Skin epidermis (tissue), 12 donors: Measurements from ENCODE around the gene TTYH3.

Source experiments
- H3K27ac ChIP-seq, 21 experiments: fragments of 200-600 bp; sonication (generic) in 11 of 21; one replicate each; pipeline ENCODE4 v1.5.0; 2020; ENCODE audit warnings: mild to moderate bottlenecking in 3 of 21, inconsistent platforms in 2 of 21, moderate library complexity in 2 of 21
- H3K4me3 ChIP-seq, 7 experiments: fragments of 200-600 bp; sonication (generic) in 2 of 7; one replicate each; pipeline ENCODE4 v1.5.0; 2020; ENCODE audit warnings: inconsistent platforms in 2 of 7, mild to moderate bottlenecking in 2 of 7, moderate library complexity in 1 of 7

The TTYH3 gene

GRCh38 chr7:2644220-2644561 is 12.4 kb downstream of the TTYH3 start:
- Histone ChIP-seq H3K4me3 (no peak overlapping the region), H3K27ac (peak overlapping the region in 6 of 21 experiments; percentile 17 to 76 (median 68))

- no peak overlapping the region for H3K4me3 ChIP-seq
- peak overlapping the region in 9 of 21 experiments; percentile 25 to 76 (median 63) for H3K27ac ChIP-seq
Measured at GRCh38 chr7:2644562-2645273, 12.9 kb downstream of the TTYH3 start.

GRCh38 chr7:2645274-2645868 is 13.6 kb downstream of the TTYH3 start:
- peak overlapping the region in 10 of 21 experiments; percentile 4 to 76 (median 60) for H3K27ac ChIP-seq

GRCh38 chr7:2646336-2646679 is 14.5 kb downstream of the TTYH3 start:
- no peak overlapping the region for H3K4me3 ChIP-seq
- peak overlapping the region in 1 of 21 experiments; percentile 76 for H3K27ac ChIP-seq

More at GRCh38 chr7:2645274-2645868, 13.6 kb downstream of the TTYH3 start:
- H3K4me3 ChIP-seq, result no peak overlapping the region

- no peak overlapping the region for H3K4me3 ChIP-seq
- peak overlapping the region in 1 of 21 experiments; percentile 76 for H3K27ac ChIP-seq
Measured at GRCh38 chr7:2646680-2647571, 15.1 kb downstream of the TTYH3 start.

- no peak overlapping the region for H3K27ac ChIP-seq
- no peak overlapping the region for H3K4me3 ChIP-seq
Measured at GRCh38 chr7:2647594-2648172, 15.9 kb downstream of the TTYH3 start.

GRCh38 chr7:2649139-2649838 is 17.5 kb downstream of the TTYH3 start:
- no peak overlapping the region for H3K27ac ChIP-seq
- H3K4me3 ChIP-seq, result no peak overlapping the region

- Histone ChIP-seq H3K27ac (no peak overlapping the region), H3K4me3 (no peak overlapping the region)
Measured at GRCh38 chr7:2649991-2650390, 18.2 kb downstream of the TTYH3 start.

GRCh38 chr7:2650451-2650850 is 18.7 kb downstream of the TTYH3 start:
- H3K4me3 ChIP-seq, result no peak overlapping the region
- H3K27ac ChIP-seq, result no peak overlapping the region

- H3K27ac ChIP-seq, result no peak overlapping the region
- H3K4me3 ChIP-seq, result no peak overlapping the region
Measured at GRCh38 chr7:2651336-2651735, 19.6 kb downstream of the TTYH3 start.

- H3K27ac ChIP-seq, result no peak overlapping the region
- no peak overlapping the region for H3K4me3 ChIP-seq
Measured at GRCh38 chr7:2651847-2652735, 20.3 kb downstream of the TTYH3 start.

GRCh38 chr7:2652736-2653060 is 20.9 kb downstream of the TTYH3 start:
- Histone ChIP-seq H3K27ac (peak overlapping the region in 1 of 21 experiments; percentile 22), H3K4me3 (no peak overlapping the region)

- H3K4me3 ChIP-seq, result no peak overlapping the region
Measured at GRCh38 chr7:2654059-2654458, 22.3 kb downstream of the TTYH3 start.

GRCh38 chr7:2655870-2656614 is 24.3 kb downstream of the TTYH3 start:
- no peak overlapping the region for H3K27ac ChIP-seq
- no peak overlapping the region for H3K4me3 ChIP-seq

More at GRCh38 chr7:2654059-2654458, 22.3 kb downstream of the TTYH3 start:
- H3K27ac ChIP-seq, result no peak overlapping the region

GRCh38 chr7:2657208-2657607 is 25.4 kb downstream of the TTYH3 start:
- Histone ChIP-seq H3K4me3 (no peak overlapping the region), H3K27ac (no peak overlapping the region)

GRCh38 chr7:2657920-2658671 is 26.3 kb downstream of the TTYH3 start:
- Histone ChIP-seq H3K27ac (no peak overlapping the region), H3K4me3 (no peak overlapping the region)

GRCh38 chr7:2658941-2659340 is 27.2 kb downstream of the TTYH3 start:
- Histone ChIP-seq H3K4me3 (no peak overlapping the region), H3K27ac (no peak overlapping the region)
